GM18505 (cell line): ENCODE measurements around the gene TFRC.
"Not testable (repeated sequence)": the region's sequence is repeated elsewhere in the genome, so short reads cannot be mapped to it uniquely, and the experiment has no call there.

ENCODE experiments used
- ATAC-seq: cut with Tn5 transposase; IDR thresholded peaks from one replicate; pipeline ENCODE4 v1.9.1; 2021; ENCODE audit not compliant: unreplicated experiment
- POLR2A ChIP-seq: IDR thresholded peaks from 4 replicates; pipeline ENCODE4 v1.6.1; 2011; ENCODE audit warnings: borderline replicate concordance; ENCODE audit not compliant: insufficient read depth, insufficient read length; ENCODE audit errors: extremely low read depth

The TFRC gene

GRCh38 chr3:196063456-196063855 is 18.4 kb downstream of the TFRC start:
- no peak for ATAC-seq
- TF ChIP-seq POLR2A, result no peak

- no peak for ATAC-seq
These were observed 18.8 kb downstream of the TFRC start for GRCh38 chr3:196063049-196063448.

GRCh38 chr3:196060834-196061233 is 21.1 kb downstream of the TFRC start:
- TF ChIP-seq POLR2A, result no peak

More at GRCh38 chr3:196063049-196063448, 18.8 kb downstream of the TFRC start:
- TF ChIP-seq POLR2A, result no peak

GRCh38 chr3:196057760-196058331 is 24.0 kb downstream of the TFRC start:
- no peak for TF ChIP-seq POLR2A
- ATAC-seq, result no peak

More at GRCh38 chr3:196060834-196061233, 21.1 kb downstream of the TFRC start:
- no peak for ATAC-seq

- ATAC-seq, result not testable (repeated sequence)
These were observed 25.5 kb downstream of the TFRC start for GRCh38 chr3:196056371-196056770.

- TF ChIP-seq POLR2A, result peak; percentile 34
- ATAC-seq, result no peak
These were observed 26.1 kb downstream of the TFRC start for GRCh38 chr3:196055683-196056270.

- no peak for TF ChIP-seq POLR2A
- no peak for ATAC-seq
These were observed 26.6 kb downstream of the TFRC start for GRCh38 chr3:196055240-196055639.

- TF ChIP-seq POLR2A, result no peak
- ATAC-seq, result no peak
These were observed 27.2 kb downstream of the TFRC start for GRCh38 chr3:196054661-196055060.

GRCh38 chr3:196053487-196053886 is 28.4 kb downstream of the TFRC start:
- no peak for ATAC-seq
- TF ChIP-seq POLR2A, result no peak

GRCh38 chr3:196051282-196052076 is 30.4 kb downstream of the TFRC start:
- no peak for ATAC-seq
- no peak for TF ChIP-seq POLR2A

- no peak for ATAC-seq
- no peak for TF ChIP-seq POLR2A
These were observed 31.3 kb downstream of the TFRC start for GRCh38 chr3:196050597-196050996.

GRCh38 chr3:196049653-196050052 is 32.2 kb downstream of the TFRC start:
- TF ChIP-seq POLR2A, result no peak
- no peak for ATAC-seq

GRCh38 chr3:196048922-196049598 is 32.8 kb downstream of the TFRC start:
- TF ChIP-seq POLR2A, result peak; percentile 12
- ATAC-seq, result no peak
